NOMO-1 treated with dmso at 0.1 percent for 144 hours (cell line): ENCODE data around the gene CDKL5.
A peak's percentile ranks its signal among the peaks of the same experiment; 100 is the strongest.

ENCODE experiments used
- DNase-seq: peaks from one replicate; lab custom pipeline; 2025; ENCODE audit not compliant: unreplicated experiment; lab: John Stamatoyannopoulos, UW

The CDKL5 gene

DNA sequence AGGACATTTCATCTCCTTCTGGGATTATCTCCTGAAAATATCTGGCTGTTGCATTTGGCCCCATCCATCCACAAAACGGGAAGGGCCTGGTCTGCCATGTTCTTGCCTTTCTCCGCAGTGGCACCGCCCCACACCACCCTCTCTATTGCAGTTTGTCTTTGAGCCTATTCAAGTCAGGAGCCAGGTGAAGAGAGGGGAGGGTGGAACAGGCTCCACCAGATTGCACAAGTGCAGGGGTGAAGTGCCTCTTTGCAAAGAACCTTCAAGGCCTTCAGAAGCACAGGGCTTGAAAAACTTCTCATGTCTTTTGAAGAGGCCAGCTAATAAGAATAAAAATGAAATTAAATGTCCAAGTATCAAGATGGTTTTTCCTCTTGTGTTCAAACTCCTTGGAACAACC is 217.8 kb downstream of the CDKL5 start:
- DNase-seq, result no peak

DNA sequence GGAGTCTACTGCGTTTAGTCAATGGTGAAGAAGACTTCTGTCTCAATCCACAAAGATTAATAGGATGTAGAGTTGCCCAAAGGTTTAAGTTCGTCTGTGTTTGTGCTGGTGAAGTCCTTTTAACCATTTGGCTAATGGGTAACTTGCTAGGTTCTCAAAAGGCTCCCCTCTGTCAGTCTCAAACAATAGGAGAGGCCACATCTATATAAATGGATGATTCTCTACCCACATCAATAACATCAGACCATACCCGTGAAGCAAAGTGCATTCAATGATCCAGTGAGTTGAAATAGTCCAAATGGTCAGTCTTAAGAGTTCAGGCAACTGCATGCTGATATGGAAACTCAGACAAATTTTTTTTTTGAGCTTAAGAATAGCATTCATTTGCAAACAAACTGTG is 218.4 kb downstream of the CDKL5 start:
- DNase-seq, result no peak

DNA sequence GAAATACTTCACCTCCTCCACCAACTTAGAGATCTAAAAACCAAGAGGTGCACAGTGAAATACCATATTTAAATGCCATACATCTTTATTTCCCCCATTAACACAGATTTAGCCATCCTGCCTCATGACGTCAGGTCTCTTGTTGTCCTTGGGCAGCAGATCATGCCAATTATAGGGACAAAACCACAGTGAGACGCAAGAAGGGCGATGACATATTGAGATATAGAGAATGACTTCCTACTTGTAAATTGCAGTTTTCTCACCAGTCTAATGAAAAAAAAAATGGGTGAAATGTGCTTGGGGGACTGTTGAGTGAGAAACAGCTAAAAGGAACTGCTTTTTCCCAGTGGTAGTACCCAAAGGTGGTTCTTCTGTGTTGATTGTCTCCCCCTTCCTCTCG is 222.2 kb downstream of the CDKL5 start:
- DNase-seq, result peak; percentile 45

DNA sequence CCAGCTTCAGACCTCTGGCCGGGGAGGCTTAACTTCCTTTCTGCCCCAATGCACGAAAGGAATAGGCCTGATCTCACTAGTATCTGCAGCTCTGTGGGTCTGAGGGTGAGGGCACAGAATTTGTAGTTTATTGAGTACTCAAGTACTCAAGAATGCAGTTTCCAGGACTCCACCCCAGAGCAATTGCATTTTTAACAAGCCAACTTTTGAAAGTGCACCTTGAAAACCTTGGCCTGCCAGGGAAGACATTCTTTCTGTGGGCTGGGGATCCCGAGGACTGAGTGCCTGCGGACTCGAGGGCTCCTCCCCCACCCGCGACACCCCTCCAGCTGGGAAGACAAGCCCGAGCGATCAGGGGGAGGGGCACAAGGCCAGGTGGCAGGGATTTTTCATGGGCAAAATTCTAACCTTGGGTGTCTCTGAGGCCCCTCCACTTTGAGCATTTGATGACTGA is 224.1 kb downstream of the CDKL5 start:
- DNase-seq, result no peak

DNA sequence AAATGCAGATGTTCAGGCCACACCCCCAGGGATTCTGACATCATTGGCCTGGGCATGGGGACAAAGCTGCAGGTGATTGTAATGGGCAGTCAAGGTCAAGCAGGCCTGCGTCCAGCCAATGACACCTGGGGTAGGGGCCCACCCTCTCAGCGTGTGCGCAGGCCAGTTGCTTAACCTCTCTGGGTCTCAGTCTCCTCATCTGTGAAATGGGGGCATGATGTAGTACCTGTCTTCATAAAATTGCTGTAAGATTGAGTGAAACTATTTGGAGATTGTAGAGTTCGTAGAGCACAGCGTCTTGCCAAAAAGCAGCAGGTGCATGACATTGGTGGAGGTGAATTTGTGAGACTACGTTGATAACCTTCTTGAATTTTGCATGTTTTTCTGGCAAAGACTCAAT is 225.3 kb downstream of the CDKL5 start:
- DNase-seq, result no peak

DNA sequence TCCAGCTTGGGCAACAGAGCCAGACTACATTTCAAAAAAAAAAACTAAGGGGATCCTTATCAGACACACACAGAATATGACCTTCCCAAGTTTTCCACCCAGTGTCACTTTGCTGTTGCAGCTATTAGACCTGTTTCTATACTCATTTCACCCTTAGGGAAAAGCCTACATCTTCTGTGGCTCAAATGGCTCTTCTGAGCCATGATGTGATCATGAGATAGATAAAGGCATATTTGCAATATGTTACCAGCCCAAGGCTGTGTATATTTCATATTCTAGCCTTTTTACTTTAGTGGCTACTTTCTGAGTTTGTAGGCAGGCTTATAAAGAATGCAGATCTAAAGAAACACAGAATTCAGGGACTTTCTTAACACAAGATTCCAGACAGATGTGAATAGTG is 227.2 kb downstream of the CDKL5 start:
- DNase-seq, result no peak

DNA sequence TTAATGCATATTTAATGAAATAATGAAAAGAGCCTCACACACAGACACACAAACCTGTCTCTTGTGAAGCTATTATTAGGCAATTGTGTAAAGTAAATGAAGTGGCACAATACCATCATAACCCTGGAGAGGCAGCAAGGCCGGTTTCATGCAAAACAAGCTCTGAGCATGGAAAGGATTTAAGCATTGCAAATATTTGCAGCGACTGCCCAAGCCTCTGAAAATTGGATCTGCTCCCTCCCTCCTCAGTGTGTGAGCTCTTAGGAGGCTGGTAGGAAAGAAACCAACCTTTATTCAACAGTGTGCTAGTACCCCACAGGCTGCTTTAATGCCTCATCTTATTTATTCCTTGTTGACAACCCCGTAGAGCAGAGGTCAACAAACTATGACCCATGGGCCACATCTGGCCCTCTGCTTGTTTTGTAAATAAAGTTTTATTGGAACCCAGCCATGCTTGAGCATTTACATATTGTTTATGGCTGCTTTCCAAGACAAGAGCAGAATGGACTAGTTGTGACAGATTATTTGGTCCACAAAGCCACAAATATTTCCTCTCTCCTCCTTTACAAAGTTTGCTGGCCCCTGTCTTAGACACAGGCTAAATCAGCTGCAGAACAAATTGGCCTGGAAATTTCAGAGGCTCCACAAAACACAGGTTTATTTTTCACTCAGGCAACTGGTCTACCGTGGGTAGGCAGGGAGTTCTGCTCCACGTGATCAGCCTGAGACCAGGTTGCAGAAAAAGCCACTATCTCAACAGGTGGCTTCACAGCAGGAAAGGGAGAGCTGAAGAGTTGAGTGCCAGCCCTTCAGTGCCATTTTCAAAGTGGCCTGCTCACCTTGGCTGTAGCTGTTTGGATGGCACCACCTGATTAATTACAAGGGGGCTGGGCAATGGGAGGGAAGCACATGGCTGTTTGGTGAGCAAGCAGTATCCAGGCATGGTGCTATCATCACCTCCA is 229.7 kb downstream of the CDKL5 start:
- DNase-seq, result no peak

DNA sequence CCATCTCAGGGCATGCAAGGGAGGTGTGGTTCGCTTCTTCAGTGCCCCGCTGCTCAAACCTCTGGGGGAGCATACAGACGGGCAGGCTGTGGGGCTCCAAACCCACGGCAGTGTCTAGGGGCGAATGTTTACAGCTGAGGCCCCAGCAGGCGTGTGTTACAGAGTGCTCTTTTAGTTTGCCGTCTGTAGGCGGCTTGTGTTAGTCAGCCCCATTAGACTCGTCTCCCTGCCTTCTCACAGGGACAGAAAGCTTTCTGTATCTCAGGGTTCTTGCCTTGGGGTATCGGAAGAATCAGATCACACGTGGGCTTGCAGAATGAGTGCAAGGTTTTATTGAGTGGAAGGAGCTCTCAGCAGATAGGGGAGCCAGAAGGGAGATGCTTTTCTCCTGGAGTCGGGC is 235.9 kb downstream of the CDKL5 start:
- no peak for DNase-seq

DNA sequence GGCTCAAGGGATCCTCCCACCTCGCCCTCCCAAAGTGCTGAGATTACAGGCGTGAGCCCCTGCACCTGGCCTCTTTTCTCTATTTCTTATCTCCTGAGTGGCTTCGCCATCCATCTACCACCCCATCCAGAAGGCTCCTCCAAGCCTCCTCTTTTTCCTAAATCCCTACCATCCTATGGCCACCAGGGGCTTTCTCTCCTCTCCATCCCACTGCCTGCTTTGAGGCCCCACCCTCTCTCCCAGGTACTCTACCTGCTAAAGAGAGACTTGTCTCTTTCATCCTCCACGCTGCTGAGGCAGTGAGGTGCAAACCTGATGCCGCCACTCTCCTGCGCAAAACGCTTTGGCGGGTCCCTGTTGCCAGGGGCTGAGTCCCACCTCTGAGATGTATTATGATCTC is 239.5 kb downstream of the CDKL5 start:
- DNase-seq, result no peak

DNA sequence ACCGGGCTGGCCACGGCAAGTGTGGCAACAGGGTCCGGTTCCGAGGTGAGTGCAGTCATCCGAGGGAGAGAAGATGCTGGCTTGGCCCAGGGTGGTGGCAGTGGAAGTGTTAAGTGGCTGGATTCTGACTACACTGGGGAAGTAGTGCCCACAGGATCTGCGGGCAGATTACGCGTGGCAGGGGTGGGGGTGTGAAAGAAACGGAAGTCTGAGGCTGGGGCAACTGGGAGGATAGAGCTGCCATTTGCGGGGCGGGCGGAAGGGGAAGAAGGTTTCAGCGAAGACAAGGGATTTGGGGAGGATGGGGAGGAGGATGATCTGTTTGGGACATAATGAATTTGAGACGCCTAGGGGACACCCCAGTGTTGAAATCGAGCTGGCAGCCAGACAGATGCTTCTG is 241.2 kb downstream of the CDKL5 start:
- peak; percentile 24 for DNase-seq

DNA sequence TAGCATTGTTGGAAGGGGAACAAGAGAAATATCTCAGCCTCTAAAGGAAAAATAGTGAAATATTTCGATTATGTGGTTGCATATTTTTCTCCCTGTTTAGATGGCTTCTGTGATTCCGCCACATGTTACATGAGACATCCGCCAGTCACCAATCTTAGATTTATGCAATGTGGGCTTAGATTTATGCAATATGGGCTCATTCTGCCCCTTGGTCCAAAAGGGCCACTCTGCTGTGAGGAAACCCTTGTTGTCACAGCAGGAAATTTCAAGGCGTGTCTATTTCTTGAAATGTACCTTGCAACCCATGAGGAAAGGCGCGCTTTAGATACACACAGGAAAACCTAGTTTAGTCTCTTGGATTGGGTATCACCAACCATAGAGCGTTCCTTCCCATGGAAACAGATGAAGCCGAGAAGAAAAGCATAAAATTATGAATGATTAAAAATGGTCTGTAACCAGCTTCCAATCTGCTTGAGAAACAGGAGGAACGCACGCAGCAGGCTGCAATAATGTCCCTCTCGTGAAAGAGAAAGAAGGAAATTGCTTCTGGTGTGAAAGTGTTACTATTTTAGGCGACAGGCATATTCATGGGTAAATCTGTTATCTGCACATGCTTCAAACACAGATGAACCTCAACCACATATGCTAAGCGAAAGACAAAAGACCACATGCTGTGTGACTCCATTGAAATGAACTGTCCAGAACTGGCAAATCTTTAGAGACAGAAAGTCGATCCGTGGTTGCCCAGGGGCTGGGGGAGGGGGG is 242.8 kb downstream of the CDKL5 start:
- DNase-seq, result peak; percentile 78

DNA sequence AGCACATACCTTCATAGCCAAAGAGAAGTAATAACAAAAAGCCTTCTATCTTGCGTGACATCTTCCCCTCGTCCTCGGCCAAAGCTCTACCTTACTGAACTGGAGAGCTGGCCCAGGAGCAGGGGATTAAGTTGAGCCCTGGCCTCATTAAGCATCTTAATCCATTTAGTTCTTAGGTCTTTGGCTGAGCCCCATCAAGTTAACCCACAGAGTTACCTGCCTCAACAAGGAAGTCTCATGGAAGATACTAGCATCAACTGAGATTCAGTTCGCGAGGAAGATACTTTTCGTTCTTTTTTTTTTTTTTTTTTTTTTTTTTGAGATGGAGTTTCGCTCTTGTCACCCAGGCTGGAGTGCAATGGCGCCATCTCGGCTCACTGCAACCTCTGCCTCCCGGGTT is 246.6 kb downstream of the CDKL5 start, which contains the start of gene RS1:
Gene RS1 (minus strand): TSS at position 101 of the 400 bp plus-strand sequence. CDS start 40 bp downstream, at position 61.
- DNase-seq, result no peak

DNA sequence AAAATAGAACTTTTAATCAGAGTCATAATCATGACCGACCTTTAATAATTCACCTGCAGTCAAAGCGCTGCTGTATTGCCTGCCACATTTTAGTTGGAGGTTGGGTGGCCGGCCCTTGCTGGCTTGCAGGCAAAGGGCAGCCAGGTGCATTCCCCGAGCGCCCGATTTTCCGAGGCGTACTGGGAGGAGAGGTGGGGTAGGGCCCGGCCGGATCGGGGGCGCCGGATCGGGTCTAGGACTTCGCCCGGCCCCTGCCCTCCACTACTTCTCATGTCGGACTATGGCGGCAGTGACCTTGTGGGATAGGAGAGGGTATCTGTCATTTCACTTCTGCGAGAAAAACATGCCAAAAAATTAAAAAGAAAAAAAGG is 249.0 kb downstream of the CDKL5 start:
- no peak for DNase-seq

DNA sequence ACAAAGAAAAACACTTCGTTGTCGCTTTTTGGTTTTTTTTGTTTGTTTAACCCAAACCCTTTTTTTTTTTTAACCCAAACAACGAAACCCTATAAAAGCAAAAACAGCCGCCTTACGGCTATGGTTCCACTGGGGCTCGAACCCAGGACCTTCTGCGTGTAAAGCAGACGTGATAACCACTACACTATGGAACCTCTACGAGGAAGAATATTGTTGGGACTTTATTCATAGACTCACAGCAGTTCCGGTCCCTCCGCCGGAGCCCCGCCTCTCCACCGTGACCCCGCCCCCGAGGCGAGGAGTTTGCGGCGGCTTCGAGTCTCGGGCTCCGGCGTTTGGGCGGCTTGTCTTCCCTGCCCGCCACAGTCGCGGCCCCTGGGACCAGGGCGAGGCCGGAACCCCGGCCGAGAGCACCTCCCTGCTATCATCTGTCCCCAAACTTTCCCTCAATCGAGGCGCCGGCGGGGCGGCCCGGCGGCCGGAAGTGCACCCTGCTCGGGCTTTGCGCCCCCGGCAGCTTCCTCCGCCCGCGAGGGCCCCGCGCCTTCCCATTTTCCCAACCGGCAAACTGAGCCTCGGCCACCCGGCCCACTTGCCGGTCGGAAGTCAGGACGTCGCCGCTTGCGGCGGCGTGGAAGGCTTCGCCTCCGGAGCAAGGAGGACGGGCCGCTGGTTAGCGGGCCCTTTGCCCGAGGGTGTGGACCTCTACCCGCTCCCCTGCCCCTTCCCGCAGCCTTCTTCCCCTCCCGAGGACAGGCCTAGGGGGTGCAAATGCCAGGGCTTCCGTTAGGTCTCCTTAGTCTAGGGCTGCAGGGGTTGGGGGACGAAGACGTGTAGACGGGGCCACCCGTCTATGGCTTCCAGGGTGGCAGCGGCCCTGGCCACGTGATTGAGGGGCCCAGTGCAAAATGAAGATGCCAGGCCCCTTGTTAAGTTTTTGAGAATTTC is 249.7 kb downstream of the CDKL5 start:
- no peak for DNase-seq

DNA sequence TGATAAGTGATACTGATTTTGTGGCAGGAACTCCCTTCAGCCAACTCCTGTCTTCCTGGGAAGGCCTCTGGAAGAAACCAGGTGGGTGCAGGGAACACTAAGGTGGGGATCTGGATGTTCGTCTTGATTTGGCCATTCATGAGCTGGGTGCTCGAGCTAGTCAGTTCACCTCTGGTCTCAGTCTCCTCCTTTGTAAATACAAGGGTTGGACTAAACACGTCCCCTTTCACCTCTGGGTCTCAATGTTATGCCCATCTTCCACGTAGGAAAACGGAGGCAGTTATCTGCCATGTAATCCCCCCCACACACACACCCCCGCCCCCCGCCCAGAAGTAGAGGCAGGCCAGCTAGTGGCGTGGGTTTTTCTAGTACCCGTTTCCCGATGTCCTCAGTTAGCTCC is 250.6 kb downstream of the CDKL5 start:
- DNase-seq, result no peak

DNA sequence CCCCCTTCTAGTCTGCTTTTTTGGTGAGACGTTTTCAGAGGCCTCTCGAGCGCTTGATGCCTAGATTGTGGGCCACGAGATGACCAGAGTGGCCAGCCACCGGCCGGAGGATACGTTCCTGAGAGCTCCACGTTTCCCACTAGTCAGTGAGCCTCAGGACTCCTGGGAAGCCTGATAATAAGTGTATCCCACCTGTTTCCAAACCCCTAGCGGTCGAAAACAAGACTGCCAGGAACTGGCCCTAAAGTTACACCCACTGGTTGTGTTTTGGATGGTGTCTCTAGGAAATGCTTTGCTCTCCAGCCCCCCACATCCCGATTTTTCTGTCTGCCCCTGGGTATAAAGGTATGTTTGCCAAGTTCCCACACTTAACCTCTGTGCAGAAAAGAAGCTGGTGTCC is 251.1 kb downstream of the CDKL5 start:
- DNase-seq, result no peak

DNA sequence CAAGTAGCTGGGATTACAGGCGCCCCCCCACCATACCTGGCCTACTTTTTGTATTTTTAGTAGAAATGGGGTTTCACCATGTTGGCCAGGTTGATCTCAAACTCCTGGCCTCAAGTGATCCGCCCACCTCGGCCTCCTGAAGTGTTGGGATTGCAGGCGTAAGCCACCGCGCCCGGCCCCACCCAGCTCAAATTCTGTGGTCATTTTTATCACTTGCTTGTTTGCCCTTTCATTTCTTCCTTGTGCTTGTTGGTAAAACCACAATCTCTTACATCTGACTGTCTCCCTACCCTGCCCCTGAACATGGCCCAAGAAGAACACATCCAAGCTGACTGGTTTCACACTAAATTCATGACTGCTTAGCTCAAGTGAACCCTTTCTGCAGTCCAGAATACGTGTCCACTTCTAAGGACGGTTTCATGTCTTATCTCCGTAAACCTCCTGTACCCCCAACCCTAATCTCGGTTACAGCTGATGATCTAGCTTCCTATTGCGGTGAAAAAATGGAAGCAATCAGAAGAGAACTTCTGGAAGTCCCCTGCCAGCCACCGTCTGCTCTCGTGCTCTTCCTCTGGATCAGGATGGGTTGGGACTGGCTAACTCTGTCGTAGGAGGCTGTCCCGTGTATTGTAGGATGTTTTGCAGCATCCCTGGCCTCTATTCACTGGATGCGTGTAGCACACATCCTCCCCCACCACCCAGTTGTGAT is 251.9 kb downstream of the CDKL5 start:
- no peak for DNase-seq

DNA sequence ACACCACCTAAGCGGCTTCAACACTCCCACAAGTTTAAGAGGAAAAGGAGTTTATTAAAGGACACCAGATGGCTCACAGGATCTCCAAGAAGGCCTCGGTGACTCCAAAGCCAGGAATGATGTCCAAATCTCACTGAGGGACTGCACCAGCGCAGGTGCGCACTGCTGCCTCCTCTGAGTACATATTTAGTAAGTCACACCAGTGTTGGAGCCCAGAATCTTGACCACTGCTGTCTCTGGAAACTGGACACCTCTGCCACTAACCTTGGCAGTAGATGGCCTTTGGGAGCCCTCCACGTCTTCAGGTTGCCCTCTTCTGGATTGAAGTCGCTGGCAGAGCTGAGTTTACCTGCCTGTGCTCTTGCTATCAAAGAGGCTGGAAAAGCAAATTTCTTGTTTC is 256.6 kb downstream of the CDKL5 start:
- DNase-seq, result no peak

DNA sequence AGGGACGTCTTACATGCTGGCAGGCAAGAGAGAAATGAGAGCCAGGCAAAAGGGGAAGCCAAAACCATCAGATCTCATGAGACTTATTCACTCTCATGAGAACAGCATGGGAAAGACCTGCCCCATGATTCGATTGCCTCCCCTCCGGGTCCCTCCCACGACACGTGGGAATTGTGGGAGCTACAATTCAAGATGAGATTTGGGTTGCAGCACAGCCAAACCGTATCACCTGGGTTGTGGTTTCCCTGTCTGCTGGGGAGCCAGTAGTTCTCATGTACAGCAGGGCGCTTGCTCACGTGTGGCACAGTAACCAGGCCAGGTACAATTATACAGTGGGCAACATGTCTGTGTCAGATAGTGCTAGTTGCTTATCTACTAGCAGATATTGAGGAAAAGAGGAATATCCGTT is 257.6 kb downstream of the CDKL5 start:
- no peak for DNase-seq

DNA sequence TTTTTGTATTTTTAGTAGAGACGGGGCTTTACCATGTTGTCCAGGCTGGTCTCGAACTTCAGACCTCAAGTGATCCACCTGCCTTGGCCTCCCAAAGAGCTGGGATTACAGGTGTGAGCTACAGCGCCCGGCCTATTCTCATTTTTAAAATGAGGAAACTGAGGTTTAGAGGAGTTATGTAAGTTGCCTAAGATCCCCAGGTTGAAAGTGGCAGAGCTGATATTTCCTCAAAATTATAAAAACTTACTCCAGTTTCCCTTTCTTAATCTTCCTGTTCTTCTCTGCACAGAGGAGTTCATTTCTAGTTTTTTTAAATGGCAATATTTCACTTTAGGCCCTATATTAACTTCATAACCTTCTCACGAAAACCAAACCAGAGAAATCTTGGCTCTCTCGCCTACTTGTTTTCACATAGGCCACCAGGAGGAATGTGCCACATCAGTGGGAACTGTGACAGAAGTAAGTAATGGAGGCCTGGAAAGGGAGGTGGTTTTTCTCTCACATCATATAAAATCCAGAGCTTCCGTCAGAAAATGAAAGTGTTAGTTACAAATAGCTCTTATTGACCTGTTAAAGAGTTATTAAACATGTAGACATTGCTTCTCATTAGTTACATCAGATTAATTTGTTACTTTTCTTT is 262.6 kb downstream of the CDKL5 start:
- DNase-seq, result peak; percentile 77
